HEK293 (cell line): ENCODE data around the gene PPP4C.

Source experiments
- CTCF ChIA-PET: fragments of 350-600 bp; formaldehyde crosslinking; extraction: SDS; loops from one replicate; lab custom pipeline; 2021; ENCODE audit warnings: antibody characterized with exemption; lab: Yijun Ruan, JAX
- POLR2A ChIA-PET: fragments of 300-600 bp; formaldehyde crosslinking; extraction: SDS; loops from one replicate; lab custom pipeline; 2020; ENCODE audit warnings: antibody characterized with exemption, inconsistent platforms; lab: Yijun Ruan, JAX
- H3K27ac ChIP-seq: fragments of 200-500 bp; sonication (Bioruptor generic); 2 replicates; pipeline ENCODE4 v1.5.1; 2014; ENCODE audit warnings: low read depth, low read length, control low read depth, inconsistent platforms; ENCODE audit errors: extremely low read depth
- H3K36me3 ChIP-seq, 2 experiments: fragments of 200-500 bp in 1 of 2; sonication (Bioruptor generic) in 1 of 2; 1 replicate in 1 of 2; 2 replicates in 1 of 2; pipeline ENCODE4 v1.5.1; 2014 to 2017; ENCODE audit warnings: inconsistent platforms in 2 of 2, low read length in 2 of 2; ENCODE audit not compliant: control insufficient read depth in 2 of 2, insufficient read depth in 1 of 2
- H3K4me1 ChIP-seq: fragments of 200-500 bp; sonication (Bioruptor generic); 2 replicates; pipeline ENCODE4 v1.5.1; 2014; ENCODE audit warnings: mild to moderate bottlenecking, low read length, inconsistent platforms; ENCODE audit not compliant: control insufficient read depth, insufficient read depth
- H3K4me3 ChIP-seq: 2 replicates; pipeline ENCODE4 v1.5.1; 2011; ENCODE audit warnings: low read depth, mild to moderate bottlenecking, control low read depth, low read length, moderate library complexity
- H3K9me3 ChIP-seq: fragments of 200-500 bp; sonication (Bioruptor generic); 2 replicates; pipeline ENCODE4 v1.5.1; 2014; ENCODE audit warnings: low read depth, low read length, inconsistent platforms; ENCODE audit not compliant: control insufficient read depth, insufficient read depth
- REPIN1 ChIP-seq: fragments of 450-650 bp; formaldehyde crosslinking; IDR thresholded peaks from 2 replicates; pipeline ENCODE4 v1.5.1; 2017; ENCODE audit warnings: missing biosample characterization, missing genetic modification characterization, low read depth
- SCRT1 ChIP-seq: fragments of 450-650 bp; formaldehyde crosslinking; IDR thresholded peaks from 2 replicates; pipeline ENCODE4 v1.5.1; 2016; ENCODE audit warnings: missing biosample characterization, missing genetic modification characterization, borderline replicate concordance
- TCF7L2 ChIP-seq: IDR thresholded peaks from 2 replicates; pipeline ENCODE4 v1.6.1; 2011; ENCODE audit warnings: low read depth, mild to moderate bottlenecking, inconsistent platforms, low read length, moderate library complexity, borderline replicate concordance
- TRIM28 ChIP-seq: IDR thresholded peaks from 2 replicates; pipeline ENCODE4 v1.6.1; 2011; ENCODE audit warnings: low read length, control low read depth, borderline replicate concordance
- ZBTB7A ChIP-seq: fragments of 450-650 bp; formaldehyde crosslinking; IDR thresholded peaks from 2 replicates; pipeline ENCODE4 v1.5.1; 2016; ENCODE audit warnings: low read depth, missing biosample characterization, missing genetic modification characterization
- ZFHX2 ChIP-seq: fragments of 450-650 bp; formaldehyde crosslinking; conservative IDR thresholded peaks from 2 replicates; pipeline ENCODE4 v1.5.1; 2016; ENCODE audit warnings: missing biosample characterization, missing genetic modification characterization
- ZNF10 ChIP-seq: fragments of 450-650 bp; formaldehyde crosslinking; IDR thresholded peaks from 2 replicates; pipeline ENCODE4 v1.5.1; 2017; ENCODE audit warnings: missing biosample characterization, missing genetic modification characterization
- ZNF624 ChIP-seq: fragments of 450-650 bp; formaldehyde crosslinking; IDR thresholded peaks from 2 replicates; pipeline ENCODE4 v1.5.1; 2017; ENCODE audit warnings: missing biosample characterization, missing genetic modification characterization
- TF ChIP-seq, protein P1 (sequence below): fragments of 450-650 bp; formaldehyde crosslinking; IDR thresholded peaks from 2 replicates; pipeline ENCODE4 v1.5.1; 2016; ENCODE audit warnings: missing biosample characterization, missing genetic modification characterization
- TF ChIP-seq, protein P2 (sequence below): fragments of 450-650 bp; formaldehyde crosslinking; IDR thresholded peaks from 2 replicates; pipeline ENCODE4 v1.5.1; 2016; ENCODE audit warnings: missing biosample characterization, missing genetic modification characterization
- TF ChIP-seq, protein P3 (sequence below): fragments of 450-650 bp; formaldehyde crosslinking; IDR thresholded peaks from 2 replicates; pipeline ENCODE4 v1.5.1; 2016; ENCODE audit warnings: missing biosample characterization, missing genetic modification characterization
- TF ChIP-seq, protein P4 (sequence below): sonication (generic); formaldehyde crosslinking; IDR thresholded peaks from 2 replicates; pipeline ENCODE4 v1.8.1; 2022; ENCODE audit warnings: mild to moderate bottlenecking, moderate library complexity, missing genetic modification reagents

PPP4C gene

DNA sequence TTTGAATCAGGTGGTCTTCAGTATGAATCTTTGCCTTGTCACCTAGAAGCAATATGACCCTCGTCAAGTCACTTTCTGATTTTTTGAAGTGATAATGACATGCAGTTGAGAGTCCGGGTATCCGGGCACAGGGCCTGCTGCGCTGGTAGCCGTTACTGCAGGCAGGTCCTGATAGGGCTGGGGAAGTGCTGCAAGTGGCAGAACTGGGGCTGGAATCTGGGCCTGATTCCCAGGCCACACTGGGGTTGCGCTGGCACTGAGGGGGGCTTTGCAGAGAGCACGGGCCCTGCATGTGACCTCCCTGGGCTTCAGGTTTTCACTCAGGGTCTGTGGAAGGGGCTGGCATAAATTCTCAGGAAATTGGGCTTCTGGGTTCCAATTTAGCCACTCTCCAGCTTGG is 3.0 kb downstream of the PPP4C start:
- Histone ChIP-seq H3K36me3 (peaks cover 29 to 69% of the 10 kb centered on the region in 2 experiments; a peak in 2 of 3 replicates), H3K4me3 (no peak overlapping the region), H3K27ac (no peak overlapping the region), H3K4me1 (peaks cover 4% of the 10 kb centered on the region; the same call in 1 of the 2 replicates), H3K9me3 (no peaks in the 10 kb centered on the region)
- no peak for TF ChIP-seq TCF7L2
- TF ChIP-seq ZFHX2 (tag by site-specific recombination): no peak
- TF ChIP-seq TRIM28: no peak
- CTCF ChIA-PET: interaction anchor here (2.7 kb wide), 1 partner anchor 13 kb away, joined by 12 read pairs; the partner anchor contains the start of gene TBX6
- POLR2A ChIA-PET: interaction anchor here (0.9 to 6.9 kb wide), 3 partner anchors 11 to 13 kb away, joined by 3 to 70 read pairs (median 4); partner anchors contain the start of genes ALDOA and TBX6

DNA sequence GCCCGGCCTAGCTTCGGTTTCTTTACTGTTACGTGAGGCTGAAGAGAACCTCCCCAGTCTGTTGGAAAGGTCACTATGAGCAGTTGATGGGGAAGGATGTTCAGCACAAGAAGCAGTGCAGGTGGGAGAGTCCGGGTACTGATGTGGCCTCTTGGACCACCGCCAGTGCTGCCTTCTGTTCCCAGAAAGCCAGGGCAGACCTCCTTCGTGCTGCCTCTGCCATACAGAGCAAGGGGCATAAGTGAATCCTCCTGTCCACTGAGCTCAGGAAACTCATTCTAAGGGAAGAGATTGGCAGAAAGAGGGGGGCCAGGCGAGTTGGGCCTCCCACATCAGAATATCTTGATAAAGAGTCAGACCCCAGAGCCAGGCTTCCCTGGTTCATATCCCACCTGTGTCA is 3.7 kb downstream of the PPP4C start:
- CTCF ChIA-PET: interaction anchor here (0.7 to 2.7 kb wide), 2 partner anchors 12 to 32 kb away, joined by 3 to 12 read pairs; partner anchors contain the start of gene TBX6
- H3K27ac ChIP-seq: no peak overlapping the region
- POLR2A ChIA-PET: interaction anchor here (0.9 to 6.9 kb wide), 3 partner anchors 10 to 14 kb away, joined by 3 to 70 read pairs (median 4); partner anchors contain the start of genes ALDOA and TBX6
- TF ChIP-seq ZNF10 (tag by site-specific recombination): 0 out of 2 replicates have a peak, but pooled peaks have one; percentile 33
- TF ChIP-seq ZNF624 (tag by site-specific recombination): no peak
- TF ChIP-seq, all 188 proteins: peak for 1
- no peaks in the 10 kb centered on the region for H3K9me3 ChIP-seq
- peaks cover 29 to 76% of the 10 kb centered on the region in 2 experiments; a peak in 2 of 3 replicates for H3K36me3 ChIP-seq
- H3K4me3 ChIP-seq: no peak overlapping the region
- H3K4me1 ChIP-seq: peaks cover 4% of the 10 kb centered on the region; the same call in 1 of the 2 replicates

DNA sequence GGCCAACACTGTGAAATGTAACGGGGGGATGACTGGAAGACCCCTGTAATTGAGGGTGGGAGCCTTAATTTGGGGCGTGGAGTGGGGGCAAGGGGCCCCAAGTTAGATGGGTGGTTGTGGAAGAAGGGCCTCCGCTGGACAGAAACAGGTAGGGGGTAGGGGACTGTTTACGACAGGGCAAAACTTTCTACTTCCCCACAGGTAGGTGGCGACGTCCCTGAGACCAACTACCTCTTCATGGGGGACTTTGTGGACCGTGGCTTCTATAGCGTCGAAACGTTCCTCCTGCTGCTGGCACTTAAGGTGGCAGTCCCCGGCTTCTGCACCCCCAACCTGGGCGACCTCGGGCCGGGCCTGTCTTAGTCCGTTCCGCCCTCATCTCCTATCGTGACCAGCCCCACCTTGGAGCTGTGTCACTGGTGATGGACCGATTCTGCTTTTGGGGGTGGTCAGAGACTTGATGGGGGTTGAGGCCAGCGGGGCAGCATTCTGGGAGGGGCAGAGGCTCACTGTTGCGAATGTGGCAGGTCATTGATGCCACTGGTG is 6.8 kb downstream of the PPP4C start:
- CTCF ChIA-PET: interaction anchor here (0.6 to 1.7 kb wide), 9 partner anchors 9 to 519 kb away, joined by 3 to 5 read pairs (median 4); partner anchors contain the start of genes TBX6 and TMEM219
- peaks cover 29 to 92% of the 10 kb centered on the region in 2 experiments; a peak in 2 of 3 replicates for H3K36me3 ChIP-seq
- H3K27ac ChIP-seq: no peak overlapping the region

DNA sequence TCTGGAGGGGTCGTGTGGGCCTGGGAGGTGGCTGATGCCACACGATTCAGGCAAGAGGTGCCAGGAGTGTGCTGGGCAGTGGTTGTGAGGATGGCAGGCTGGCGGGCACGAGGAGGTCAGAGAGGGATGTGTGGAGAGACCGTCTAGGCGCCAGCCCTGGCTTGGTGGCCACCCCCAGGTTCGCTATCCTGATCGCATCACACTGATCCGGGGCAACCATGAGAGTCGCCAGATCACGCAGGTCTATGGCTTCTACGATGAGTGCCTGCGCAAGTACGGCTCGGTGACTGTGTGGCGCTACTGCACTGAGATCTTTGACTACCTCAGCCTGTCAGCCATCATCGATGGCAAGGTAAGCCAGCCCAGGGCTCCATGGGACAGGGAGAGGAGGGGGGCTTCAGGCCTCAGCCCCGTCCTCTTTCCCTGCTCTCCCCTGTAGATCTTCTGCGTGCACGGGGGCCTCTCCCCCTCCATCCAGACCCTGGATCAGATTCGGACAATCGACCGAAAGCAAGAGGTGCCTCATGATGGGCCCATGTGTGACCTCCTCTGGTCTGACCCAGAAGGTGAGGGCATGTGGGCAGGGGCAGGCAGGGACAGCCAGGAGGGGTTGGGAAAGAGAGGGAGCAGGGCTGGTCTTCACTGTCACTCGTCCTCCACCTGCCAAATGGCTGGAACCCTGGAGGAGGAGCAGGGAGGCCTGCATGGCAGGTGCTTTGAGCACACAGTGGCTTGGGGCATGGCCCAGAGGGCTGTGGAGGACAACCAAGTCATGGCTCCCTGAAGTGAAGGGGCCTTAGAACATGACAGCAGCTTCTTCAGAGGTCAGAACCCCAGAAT is 7.6 kb downstream of the PPP4C start:
- Histone ChIP-seq H3K36me3 (peaks cover 29 to 84% of the 10 kb centered on the region in 2 experiments; a peak in 2 of 3 replicates), H3K27ac (no peak overlapping the region), H3K4me1 (no peaks in the 10 kb centered on the region), H3K9me3 (no peaks in the 10 kb centered on the region), H3K4me3 (no peak overlapping the region)
- CTCF ChIA-PET: interaction anchor here (0.7 to 1.7 kb wide), 3 partner anchors 8 to 121 kb away, joined by 3 to 4 read pairs (median 3); partner anchors contain the start of genes TBX6 and TMEM219
- POLR2A ChIA-PET: interaction anchor here (0.6 to 2.9 kb wide), 2 partner anchors 18 to 405 kb away, joined by 7 to 13 read pairs; partner anchors contain the start of gene ALDOA
- TF ChIP-seq SCRT1 (tag by site-specific recombination) (no peak), ZBTB7A (tag by site-specific recombination) (0 out of 2 replicates have a peak, but pooled peaks have one; percentile 15), REPIN1 (no peak)
- TF ChIP-seq, protein P1, sequence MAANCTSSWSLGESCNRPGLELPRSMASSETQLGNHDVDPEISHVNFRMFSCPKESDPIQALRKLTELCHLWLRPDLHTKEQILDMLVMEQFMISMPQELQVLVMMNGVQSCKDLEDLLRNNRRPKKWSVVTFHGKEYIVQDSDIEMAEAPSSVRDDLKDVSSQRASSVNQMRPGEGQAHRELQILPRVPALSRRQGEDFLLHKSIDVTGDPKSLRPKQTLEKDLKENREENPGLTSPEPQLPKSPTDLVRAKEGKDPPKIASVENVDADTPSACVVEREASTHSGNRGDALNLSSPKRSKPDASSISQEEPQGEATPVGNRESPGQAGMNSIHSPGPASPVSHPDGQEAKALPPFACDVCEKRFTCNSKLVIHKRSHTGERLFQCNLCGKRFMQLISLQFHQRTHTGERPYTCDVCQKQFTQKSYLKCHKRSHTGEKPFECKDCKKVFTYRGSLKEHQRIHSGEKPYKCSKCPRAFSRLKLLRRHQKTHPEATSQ (tag by site-specific recombination): no peak
- TF ChIP-seq, protein P2, sequence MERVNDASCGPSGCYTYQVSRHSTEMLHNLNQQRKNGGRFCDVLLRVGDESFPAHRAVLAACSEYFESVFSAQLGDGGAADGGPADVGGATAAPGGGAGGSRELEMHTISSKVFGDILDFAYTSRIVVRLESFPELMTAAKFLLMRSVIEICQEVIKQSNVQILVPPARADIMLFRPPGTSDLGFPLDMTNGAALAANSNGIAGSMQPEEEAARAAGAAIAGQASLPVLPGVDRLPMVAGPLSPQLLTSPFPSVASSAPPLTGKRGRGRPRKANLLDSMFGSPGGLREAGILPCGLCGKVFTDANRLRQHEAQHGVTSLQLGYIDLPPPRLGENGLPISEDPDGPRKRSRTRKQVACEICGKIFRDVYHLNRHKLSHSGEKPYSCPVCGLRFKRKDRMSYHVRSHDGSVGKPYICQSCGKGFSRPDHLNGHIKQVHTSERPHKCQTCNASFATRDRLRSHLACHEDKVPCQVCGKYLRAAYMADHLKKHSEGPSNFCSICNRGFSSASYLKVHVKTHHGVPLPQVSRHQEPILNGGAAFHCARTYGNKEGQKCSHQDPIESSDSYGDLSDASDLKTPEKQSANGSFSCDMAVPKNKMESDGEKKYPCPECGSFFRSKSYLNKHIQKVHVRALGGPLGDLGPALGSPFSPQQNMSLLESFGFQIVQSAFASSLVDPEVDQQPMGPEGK: peak; percentile 26; the same call in 1 of the 2 replicates

More for the DNA sequence above, 6.8 kb downstream of the PPP4C start:
- H3K4me1 ChIP-seq: no peaks in the 10 kb centered on the region
- H3K9me3 ChIP-seq: no peaks in the 10 kb centered on the region
- H3K4me3 ChIP-seq: no peak overlapping the region
- POLR2A ChIA-PET: interaction anchor here (1.5 kb wide), 1 partner anchor 16 kb away, joined by 8 read pairs; the partner anchor contains the start of gene ALDOA
- TF ChIP-seq, protein P3, sequence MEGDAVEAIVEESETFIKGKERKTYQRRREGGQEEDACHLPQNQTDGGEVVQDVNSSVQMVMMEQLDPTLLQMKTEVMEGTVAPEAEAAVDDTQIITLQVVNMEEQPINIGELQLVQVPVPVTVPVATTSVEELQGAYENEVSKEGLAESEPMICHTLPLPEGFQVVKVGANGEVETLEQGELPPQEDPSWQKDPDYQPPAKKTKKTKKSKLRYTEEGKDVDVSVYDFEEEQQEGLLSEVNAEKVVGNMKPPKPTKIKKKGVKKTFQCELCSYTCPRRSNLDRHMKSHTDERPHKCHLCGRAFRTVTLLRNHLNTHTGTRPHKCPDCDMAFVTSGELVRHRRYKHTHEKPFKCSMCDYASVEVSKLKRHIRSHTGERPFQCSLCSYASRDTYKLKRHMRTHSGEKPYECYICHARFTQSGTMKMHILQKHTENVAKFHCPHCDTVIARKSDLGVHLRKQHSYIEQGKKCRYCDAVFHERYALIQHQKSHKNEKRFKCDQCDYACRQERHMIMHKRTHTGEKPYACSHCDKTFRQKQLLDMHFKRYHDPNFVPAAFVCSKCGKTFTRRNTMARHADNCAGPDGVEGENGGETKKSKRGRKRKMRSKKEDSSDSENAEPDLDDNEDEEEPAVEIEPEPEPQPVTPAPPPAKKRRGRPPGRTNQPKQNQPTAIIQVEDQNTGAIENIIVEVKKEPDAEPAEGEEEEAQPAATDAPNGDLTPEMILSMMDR (tag by site-specific recombination): peak; percentile 28; the same call in 1 of the 2 replicates
- TF ChIP-seq, protein P4, sequence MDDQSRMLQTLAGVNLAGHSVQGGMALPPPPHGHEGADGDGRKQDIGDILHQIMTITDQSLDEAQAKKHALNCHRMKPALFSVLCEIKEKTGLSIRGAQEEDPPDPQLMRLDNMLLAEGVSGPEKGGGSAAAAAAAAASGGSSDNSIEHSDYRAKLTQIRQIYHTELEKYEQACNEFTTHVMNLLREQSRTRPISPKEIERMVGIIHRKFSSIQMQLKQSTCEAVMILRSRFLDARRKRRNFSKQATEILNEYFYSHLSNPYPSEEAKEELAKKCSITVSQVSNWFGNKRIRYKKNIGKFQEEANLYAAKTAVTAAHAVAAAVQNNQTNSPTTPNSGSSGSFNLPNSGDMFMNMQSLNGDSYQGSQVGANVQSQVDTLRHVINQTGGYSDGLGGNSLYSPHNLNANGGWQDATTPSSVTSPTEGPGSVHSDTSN: no peak
